Measurements from ENCODE around the gene FHIT. TPM values are rescaled to one million over a fixed set of nuclear protein-coding genes. Genes with fewer than 3 reads are reported as not detected.

Gene FHIT
- polyA plus RNA-seq, 1 of the 3 experiments (the other 2 are of a cell fraction) = 0.41 TPM

GRCh38 chr3:61268644-61269043 is 17.4 kb upstream of the FHIT start:
- no peak overlapping the region for H2AFZ ChIP-seq (ENCODE audit: low read depth)
- no peaks in the 10 kb centered on the region for H3K79me2 ChIP-seq (ENCODE audit: insufficient read depth)
- no peak overlapping the region for H3K9ac ChIP-seq
- H3K36me3 ChIP-seq (replicated peaks in 1 of 2; ENCODE audit: control insufficient read depth in 1 of 2, insufficient read depth in 2 of 2, low read length in 1 of 2) = no peaks in the 10 kb centered on the region
- no peaks in the 10 kb centered on the region for H3K27me3 ChIP-seq (ENCODE audit: insufficient read depth)
- no peak overlapping the region for H3K4me2 ChIP-seq
- CTCF ChIA-PET = interaction anchor here (1.5 kb wide), 2 partner anchors 14 to 17 kb away, joined by 3 to 4 read pairs; no protein-coding TSS in a partner anchor
- no peak for DNase-seq
- H3F3A ChIP-seq (replicated peaks; ENCODE audit: insufficient read depth) = no peaks in the 10 kb centered on the region
- TF ChIP-seq, protein P1, sequence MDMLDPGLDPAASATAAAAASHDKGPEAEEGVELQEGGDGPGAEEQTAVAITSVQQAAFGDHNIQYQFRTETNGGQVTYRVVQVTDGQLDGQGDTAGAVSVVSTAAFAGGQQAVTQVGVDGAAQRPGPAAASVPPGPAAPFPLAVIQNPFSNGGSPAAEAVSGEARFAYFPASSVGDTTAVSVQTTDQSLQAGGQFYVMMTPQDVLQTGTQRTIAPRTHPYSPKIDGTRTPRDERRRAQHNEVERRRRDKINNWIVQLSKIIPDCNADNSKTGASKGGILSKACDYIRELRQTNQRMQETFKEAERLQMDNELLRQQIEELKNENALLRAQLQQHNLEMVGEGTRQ (IDR thresholded peaks at IDR 0.05; ENCODE audit: borderline replicate concordance, low read depth, low read length) = no peak
- TF ChIP-seq ZBTB33 (IDR thresholded peaks at IDR 0.05; ENCODE audit: borderline replicate concordance, low read depth) (no peak), POLR2AphosphoS5 (IDR thresholded peaks at IDR 0.05; ENCODE audit: low read depth, low read length) (no peak), FOXJ3 (CRISPR knock-in tag; IDR thresholded peaks at IDR 0.05) (no peak), YY1 (IDR thresholded peaks at IDR 0.05; ENCODE audit: low read depth) (no peak), RAD21 (IDR thresholded peaks at IDR 0.05; ENCODE audit: low read length) (no peak), ELF1 (IDR thresholded peaks at IDR 0.05) (no peak), RFX5 (IDR thresholded peaks at IDR 0.05; ENCODE audit: low read length) (no peak), NFIC (IDR thresholded peaks at IDR 0.05; ENCODE audit: borderline replicate concordance) (no peak), SMC3 (IDR thresholded peaks at IDR 0.05; ENCODE audit: low read depth, low read length) (no peak), TAF1 (IDR thresholded peaks at IDR 0.05; ENCODE audit: borderline replicate concordance, low read depth, low read length) (no peak), GABPA (IDR thresholded peaks at IDR 0.05; ENCODE audit: low read depth) (no peak), CHD2 (IDR thresholded peaks at IDR 0.05; ENCODE audit: low read length, partially characterized antibody) (no peak), JUND (IDR thresholded peaks at IDR 0.05) (no peak), EP300 (IDR thresholded peaks at IDR 0.05; ENCODE audit: borderline replicate concordance in 1 of 2, low read depth in 1 of 2, low read length in 1 of 2) (no peak), MEF2A (IDR thresholded peaks at IDR 0.05; ENCODE audit: borderline replicate concordance, low read depth) (no peak)
- TF ChIP-seq, protein P2, sequence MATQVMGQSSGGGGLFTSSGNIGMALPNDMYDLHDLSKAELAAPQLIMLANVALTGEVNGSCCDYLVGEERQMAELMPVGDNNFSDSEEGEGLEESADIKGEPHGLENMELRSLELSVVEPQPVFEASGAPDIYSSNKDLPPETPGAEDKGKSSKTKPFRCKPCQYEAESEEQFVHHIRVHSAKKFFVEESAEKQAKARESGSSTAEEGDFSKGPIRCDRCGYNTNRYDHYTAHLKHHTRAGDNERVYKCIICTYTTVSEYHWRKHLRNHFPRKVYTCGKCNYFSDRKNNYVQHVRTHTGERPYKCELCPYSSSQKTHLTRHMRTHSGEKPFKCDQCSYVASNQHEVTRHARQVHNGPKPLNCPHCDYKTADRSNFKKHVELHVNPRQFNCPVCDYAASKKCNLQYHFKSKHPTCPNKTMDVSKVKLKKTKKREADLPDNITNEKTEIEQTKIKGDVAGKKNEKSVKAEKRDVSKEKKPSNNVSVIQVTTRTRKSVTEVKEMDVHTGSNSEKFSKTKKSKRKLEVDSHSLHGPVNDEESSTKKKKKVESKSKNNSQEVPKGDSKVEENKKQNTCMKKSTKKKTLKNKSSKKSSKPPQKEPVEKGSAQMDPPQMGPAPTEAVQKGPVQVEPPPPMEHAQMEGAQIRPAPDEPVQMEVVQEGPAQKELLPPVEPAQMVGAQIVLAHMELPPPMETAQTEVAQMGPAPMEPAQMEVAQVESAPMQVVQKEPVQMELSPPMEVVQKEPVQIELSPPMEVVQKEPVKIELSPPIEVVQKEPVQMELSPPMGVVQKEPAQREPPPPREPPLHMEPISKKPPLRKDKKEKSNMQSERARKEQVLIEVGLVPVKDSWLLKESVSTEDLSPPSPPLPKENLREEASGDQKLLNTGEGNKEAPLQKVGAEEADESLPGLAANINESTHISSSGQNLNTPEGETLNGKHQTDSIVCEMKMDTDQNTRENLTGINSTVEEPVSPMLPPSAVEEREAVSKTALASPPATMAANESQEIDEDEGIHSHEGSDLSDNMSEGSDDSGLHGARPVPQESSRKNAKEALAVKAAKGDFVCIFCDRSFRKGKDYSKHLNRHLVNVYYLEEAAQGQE (IDR thresholded peaks at IDR 0.05; ENCODE audit: low read depth, low read length) = no peak
- no peak overlapping the region for H3K27ac ChIP-seq (ENCODE audit: low read depth in 2 of 2, low read length in 1 of 2)
- H4K20me1 ChIP-seq (ENCODE audit: insufficient read depth) = no peaks in the 10 kb centered on the region
- WGBS (ENCODE audit: low lambda C conversion rate) = 27% methylated on average over 2 of the region's 2 CpGs
- H3K9me2 ChIP-seq = no peaks in the 10 kb centered on the region
- POLR2A ChIA-PET = no interaction called here
- H3K9me3 ChIP-seq = no peaks in the 10 kb centered on the region
- H3K4me3 ChIP-seq (ENCODE audit: low read depth in 2 of 2, low read length in 1 of 2) = no peak overlapping the region
- no peaks in the 10 kb centered on the region for H3K4me1 ChIP-seq (ENCODE audit: control insufficient read depth in 1 of 2, insufficient read depth in 2 of 2, low read depth in 1 of 2, low read length in 1 of 2)
